Measurements from ENCODE around the gene BGN.

GRCh38 chrX:153516073-153516472 is 21.3 kb downstream of the BGN start:
- TF ChIP-seq CBX3 (IDR thresholded peaks at IDR 0.05; ENCODE audit: low read depth) (no peak), CTCF (IDR thresholded peaks at IDR 0.05 in 2 of 3, conservative IDR thresholded peaks at IDR 0.05 in 1 of 3; ENCODE audit: borderline replicate concordance in 1 of 3, insufficient read depth in 1 of 3, low read depth in 2 of 3, low read length in 2 of 3) (no peak), REST (IDR thresholded peaks at IDR 0.05; ENCODE audit: low read depth) (no peak), CEBPB (IDR thresholded peaks at IDR 0.05; ENCODE audit: low read depth) (no peak)

All from HCT116 (cell line).